Activated CD8-positive, alpha-beta memory T cell treated with anti-CD3 and anti-CD28 coated beads for 36 hours (primary cell): ENCODE results near the gene AKR1C4. TPM values are rescaled to one million over a fixed set of nuclear protein-coding genes. Genes with fewer than 3 reads are reported as not detected.
"Not testable (repeated sequence)": the region's sequence is repeated elsewhere in the genome, so short reads cannot be mapped to it uniquely, and the experiment has no call there.

ENCODE experiments used
- CTCF ChIA-PET: fragments of 350-600 bp; sonication (Branson Sonifier 250); formaldehyde crosslinking; loops from one replicate; lab custom pipeline; 2021; ENCODE audit warnings: antibody characterized with exemption; lab: Charles Lee
- POLR2A ChIA-PET: fragments of 350-600 bp; sonication (Branson Sonifier 250); formaldehyde crosslinking; loops from one replicate; lab custom pipeline; 2021; ENCODE audit warnings: antibody characterized with exemption; lab: Charles Lee
- total RNA-seq, 2 experiments: library from RNA; stranded (reverse); gene quantifications; one replicate each; pipeline ENCODE4 v1.2.3, GENCODE V29; 2021

Gene AKR1C4
- total RNA-seq = not detected

GRCh38 chr10:5196702-5197113, at the start of gene AKR1C4:
TSS of gene AKR1C4 (plus strand) at chr10:5196837. CDS start at chr10:5196868, 31 bp downstream.
- ChIA-PET POLR2A (no interaction called here), CTCF (no interaction called here)

- CTCF ChIA-PET = no interaction called here
- POLR2A ChIA-PET = no interaction called here
Measured at GRCh38 chr10:5146920-5147254, 49.8 kb upstream of the AKR1C4 start.

- CTCF ChIA-PET = no interaction called here
- POLR2A ChIA-PET = no interaction called here
Measured at GRCh38 chr10:5147255-5147980, 49.2 kb upstream of the AKR1C4 start.

GRCh38 chr10:5147981-5148677, 48.5 kb upstream of the AKR1C4 start:
- ChIA-PET CTCF (no interaction called here), POLR2A (no interaction called here)

GRCh38 chr10:5148678-5149032, 48.0 kb upstream of the AKR1C4 start:
- ChIA-PET POLR2A (no interaction called here), CTCF (no interaction called here)

- POLR2A ChIA-PET = no interaction called here
Measured at GRCh38 chr10:5151076-5151475, 45.6 kb upstream of the AKR1C4 start.

GRCh38 chr10:5155951-5156350, 40.7 kb upstream of the AKR1C4 start:
- ChIA-PET CTCF (no interaction called here), POLR2A (no interaction called here)

More at GRCh38 chr10:5151076-5151475, 45.6 kb upstream of the AKR1C4 start:
- CTCF ChIA-PET = no interaction called here

GRCh38 chr10:5157501-5157900, 39.1 kb upstream of the AKR1C4 start:
- ChIA-PET POLR2A (no interaction called here), CTCF (no interaction called here)

GRCh38 chr10:5159126-5159525, 37.5 kb upstream of the AKR1C4 start:
- ChIA-PET CTCF (no interaction called here), POLR2A (no interaction called here)

- CTCF ChIA-PET = no interaction called here
- POLR2A ChIA-PET = no interaction called here
Measured at GRCh38 chr10:5163487-5163886, 33.1 kb upstream of the AKR1C4 start.

- CTCF ChIA-PET = no interaction called here
- POLR2A ChIA-PET = no interaction called here
Measured at GRCh38 chr10:5165738-5166137, 30.9 kb upstream of the AKR1C4 start.

GRCh38 chr10:5168897-5169420, 27.7 kb upstream of the AKR1C4 start:
- CTCF ChIA-PET = no interaction called here

GRCh38 chr10:5175581-5175980, 21.1 kb upstream of the AKR1C4 start:
- CTCF ChIA-PET, POLR2A ChIA-PET: not testable (repeated sequence)

More at GRCh38 chr10:5168897-5169420, 27.7 kb upstream of the AKR1C4 start:
- POLR2A ChIA-PET = no interaction called here

GRCh38 chr10:5180503-5180902, 16.1 kb upstream of the AKR1C4 start:
- POLR2A ChIA-PET, CTCF ChIA-PET: not testable (repeated sequence)

GRCh38 chr10:5183923-5184322, 12.7 kb upstream of the AKR1C4 start:
- ChIA-PET POLR2A (no interaction called here), CTCF (no interaction called here)

GRCh38 chr10:5184987-5185775, 11.5 kb upstream of the AKR1C4 start, which contains the start of gene AKR1C8:
TSS of gene AKR1C8 (minus strand) at chr10:5185150. CDS start at chr10:5185104, 46 bp downstream.
- CTCF ChIA-PET = no interaction called here

GRCh38 chr10:5187867-5188266, 8.8 kb upstream of the AKR1C4 start:
- POLR2A ChIA-PET = no interaction called here
- CTCF ChIA-PET = no interaction called here

More at GRCh38 chr10:5184987-5185775, 11.5 kb upstream of the AKR1C4 start, which contains the start of gene AKR1C8:
- POLR2A ChIA-PET = no interaction called here

- POLR2A ChIA-PET = no interaction called here
- CTCF ChIA-PET = no interaction called here
Measured at GRCh38 chr10:5188358-5188757, 8.3 kb upstream of the AKR1C4 start.

- CTCF ChIA-PET = interaction anchor here (1.2 kb wide), 1 partner anchor 345 kb away, joined by 3 read pairs; no protein-coding TSS in a partner anchor
- POLR2A ChIA-PET = no interaction called here
Measured at GRCh38 chr10:5194431-5194830, 2.2 kb upstream of the AKR1C4 start.
